ENCODE data around the gene DPYSL5. TPM values are rescaled to one million over a fixed set of nuclear protein-coding genes. Genes with fewer than 3 reads are reported as not detected.

DPYSL5 gene
- total and polyA plus RNA-seq, 2 donors (not counting 1 experiment from before 2014, with no cell fraction given): not detected

DNA sequence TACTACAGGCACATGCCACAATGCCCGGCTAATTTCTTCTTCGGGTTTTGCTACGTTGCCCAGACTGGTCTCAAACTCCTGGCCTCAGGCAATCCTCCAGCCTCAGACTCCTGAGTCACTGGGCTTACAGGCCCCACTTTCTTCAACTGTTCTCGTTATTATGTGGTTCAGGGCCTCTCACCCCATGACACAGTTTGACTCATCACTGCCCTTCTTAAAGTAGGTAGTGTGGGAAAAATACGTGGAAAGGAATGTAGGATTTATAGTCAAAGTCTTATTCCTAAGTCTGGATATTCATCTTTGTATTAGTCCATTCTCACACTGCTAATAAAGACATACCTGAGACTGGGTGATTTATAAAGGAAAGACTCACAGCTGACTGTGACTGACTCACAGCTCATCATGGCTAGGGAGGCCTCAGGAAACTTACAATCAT is 42.7 kb upstream of the DPYSL5 start:
- no peak overlapping the region for H3K9ac ChIP-seq (ENCODE audit: insufficient read depth, low read length)
- no peaks in the 10 kb centered on the region for H3K36me3 ChIP-seq (ENCODE audit: control insufficient read depth, insufficient read depth, low read length)
- H3K4me1 ChIP-seq (ENCODE audit: control insufficient read depth, extremely low read depth, insufficient read depth, low read length): no peaks in the 10 kb centered on the region
- no peaks in the 10 kb centered on the region for H3K9me3 ChIP-seq (ENCODE audit: control insufficient read depth, insufficient read depth, low read depth, low read length)
- H3K4me2 ChIP-seq (ENCODE audit: extremely low read depth, insufficient read depth, low read length): no peak overlapping the region
- H3K79me2 ChIP-seq (ENCODE audit: control insufficient read depth, insufficient read depth, low read length): no peaks in the 10 kb centered on the region
- no peak overlapping the region for H2AFZ ChIP-seq (ENCODE audit: low read length)
- no peaks in the 10 kb centered on the region for H4K20me1 ChIP-seq (ENCODE audit: control insufficient read depth, extremely low read depth, insufficient read depth, low read length)
- TF ChIP-seq, protein P1, sequence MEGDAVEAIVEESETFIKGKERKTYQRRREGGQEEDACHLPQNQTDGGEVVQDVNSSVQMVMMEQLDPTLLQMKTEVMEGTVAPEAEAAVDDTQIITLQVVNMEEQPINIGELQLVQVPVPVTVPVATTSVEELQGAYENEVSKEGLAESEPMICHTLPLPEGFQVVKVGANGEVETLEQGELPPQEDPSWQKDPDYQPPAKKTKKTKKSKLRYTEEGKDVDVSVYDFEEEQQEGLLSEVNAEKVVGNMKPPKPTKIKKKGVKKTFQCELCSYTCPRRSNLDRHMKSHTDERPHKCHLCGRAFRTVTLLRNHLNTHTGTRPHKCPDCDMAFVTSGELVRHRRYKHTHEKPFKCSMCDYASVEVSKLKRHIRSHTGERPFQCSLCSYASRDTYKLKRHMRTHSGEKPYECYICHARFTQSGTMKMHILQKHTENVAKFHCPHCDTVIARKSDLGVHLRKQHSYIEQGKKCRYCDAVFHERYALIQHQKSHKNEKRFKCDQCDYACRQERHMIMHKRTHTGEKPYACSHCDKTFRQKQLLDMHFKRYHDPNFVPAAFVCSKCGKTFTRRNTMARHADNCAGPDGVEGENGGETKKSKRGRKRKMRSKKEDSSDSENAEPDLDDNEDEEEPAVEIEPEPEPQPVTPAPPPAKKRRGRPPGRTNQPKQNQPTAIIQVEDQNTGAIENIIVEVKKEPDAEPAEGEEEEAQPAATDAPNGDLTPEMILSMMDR (conservative IDR thresholded peaks at IDR 0.05 in 1 of 2, IDR thresholded peaks at IDR 0.05 in 1 of 2; ENCODE audit: low read depth in 1 of 2, low read length in 2 of 2): no peak
- no peak for TF ChIP-seq EZH2 (IDR thresholded peaks at IDR 0.05; ENCODE audit: low read length, missing control alignments)
- no peak overlapping the region for H3K27ac ChIP-seq (ENCODE audit: insufficient read depth, low read length)
- H3K4me3 ChIP-seq (replicated peaks in 1 of 4; ENCODE audit: control extremely low read depth in 1 of 4, insufficient read depth in 1 of 4, low read depth in 3 of 4, low read length in 4 of 4): no peak overlapping the region
- DNase-seq (ENCODE audit: low read depth in 2 of 2): peak; percentile 57 to 81
- no peaks in the 10 kb centered on the region for H3K27me3 ChIP-seq (ENCODE audit: control insufficient read depth, insufficient read depth, low read length)

DNA sequence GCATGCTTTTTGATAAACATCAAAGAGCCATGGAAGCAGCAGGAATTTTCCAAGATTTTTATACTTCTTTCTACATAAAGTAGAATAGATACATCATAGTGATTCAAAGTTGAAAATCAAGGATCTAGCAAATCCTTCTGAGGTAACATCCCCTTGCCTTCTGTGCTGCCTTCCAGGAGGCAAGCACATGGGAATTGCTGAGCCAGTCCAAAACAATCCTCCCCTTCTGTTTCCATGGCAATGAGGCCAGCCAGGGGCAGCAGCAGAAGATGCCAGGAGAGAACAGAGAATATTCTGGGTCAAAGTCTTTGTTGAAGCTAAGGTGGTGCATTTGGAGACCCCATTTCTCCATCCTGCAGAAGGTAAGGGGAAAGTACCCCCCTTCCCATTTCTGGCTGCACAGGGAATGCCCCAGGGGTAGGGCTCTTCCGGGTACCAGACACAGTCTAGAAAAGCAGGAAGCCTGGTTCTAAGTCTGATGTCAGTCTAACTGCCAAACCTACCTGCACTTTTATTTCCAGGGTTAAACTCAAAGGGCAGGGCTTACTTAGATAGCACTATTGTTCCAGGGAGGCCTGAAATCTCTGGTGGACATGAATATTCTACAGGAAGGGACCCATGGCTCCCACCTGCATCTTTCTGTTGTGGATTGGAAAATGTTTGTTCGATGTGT is 40.0 kb upstream of the DPYSL5 start:
- Histone ChIP-seq H3K9ac (ENCODE audit: insufficient read depth, low read length) (no peak overlapping the region), H3K79me2 (ENCODE audit: control insufficient read depth, insufficient read depth, low read length) (no peaks in the 10 kb centered on the region), H3K36me3 (ENCODE audit: control insufficient read depth, insufficient read depth, low read length) (no peaks in the 10 kb centered on the region), H3K27ac (ENCODE audit: insufficient read depth, low read length) (no peak overlapping the region), H3K27me3 (ENCODE audit: control insufficient read depth, insufficient read depth, low read length) (peaks cover 3% of the 10 kb centered on the region), H3K9me3 (ENCODE audit: control insufficient read depth, insufficient read depth, low read depth, low read length) (no peaks in the 10 kb centered on the region), H3K4me2 (ENCODE audit: extremely low read depth, insufficient read depth, low read length) (no peak overlapping the region), H3K4me3 (replicated peaks in 1 of 4; ENCODE audit: control extremely low read depth in 1 of 4, insufficient read depth in 1 of 4, low read depth in 3 of 4, low read length in 4 of 4) (no peak overlapping the region), H2AFZ (ENCODE audit: low read length) (no peak overlapping the region), H3K4me1 (ENCODE audit: control insufficient read depth, extremely low read depth, insufficient read depth, low read length) (no peaks in the 10 kb centered on the region), H4K20me1 (ENCODE audit: control insufficient read depth, extremely low read depth, insufficient read depth, low read length) (no peaks in the 10 kb centered on the region)
- peak; percentile 11 to 20 for DNase-seq (ENCODE audit: low read depth in 2 of 2)
- no peak for TF ChIP-seq EZH2 (IDR thresholded peaks at IDR 0.05; ENCODE audit: low read length, missing control alignments)
- TF ChIP-seq, protein P1 (conservative IDR thresholded peaks at IDR 0.05 in 1 of 2, IDR thresholded peaks at IDR 0.05 in 1 of 2; ENCODE audit: low read depth in 1 of 2, low read length in 2 of 2): no peak

DNA sequence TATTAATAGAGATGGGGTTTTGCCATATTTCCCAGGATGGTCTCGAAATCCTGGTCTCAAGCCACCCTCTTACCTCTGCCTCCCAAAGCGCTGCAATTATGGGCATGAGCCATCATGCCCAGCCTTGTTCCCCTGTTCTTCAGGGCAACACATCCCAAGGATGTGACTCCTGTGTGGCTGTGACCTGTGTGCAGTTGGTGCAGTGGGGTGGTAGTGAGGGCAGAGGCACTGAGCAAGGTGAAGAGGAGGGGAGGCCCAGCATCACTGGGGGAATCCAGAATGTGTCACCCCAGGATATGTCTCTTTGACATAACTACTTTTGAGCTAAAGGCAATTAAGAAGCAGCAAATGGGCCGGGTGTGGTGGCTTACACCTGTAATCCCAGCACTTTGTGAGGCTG is 38.7 kb upstream of the DPYSL5 start:
- Histone ChIP-seq H2AFZ (ENCODE audit: low read length) (no peak overlapping the region), H4K20me1 (ENCODE audit: control insufficient read depth, extremely low read depth, insufficient read depth, low read length) (no peaks in the 10 kb centered on the region), H3K27ac (ENCODE audit: insufficient read depth, low read length) (no peak overlapping the region), H3K27me3 (ENCODE audit: control insufficient read depth, insufficient read depth, low read length) (peaks cover 3% of the 10 kb centered on the region), H3K4me2 (ENCODE audit: extremely low read depth, insufficient read depth, low read length) (no peak overlapping the region), H3K36me3 (ENCODE audit: control insufficient read depth, insufficient read depth, low read length) (no peaks in the 10 kb centered on the region), H3K9me3 (ENCODE audit: control insufficient read depth, insufficient read depth, low read depth, low read length) (no peaks in the 10 kb centered on the region), H3K9ac (ENCODE audit: insufficient read depth, low read length) (no peak overlapping the region), H3K4me1 (ENCODE audit: control insufficient read depth, extremely low read depth, insufficient read depth, low read length) (no peaks in the 10 kb centered on the region), H3K79me2 (ENCODE audit: control insufficient read depth, insufficient read depth, low read length) (no peaks in the 10 kb centered on the region), H3K4me3 (replicated peaks in 1 of 4; ENCODE audit: control extremely low read depth in 1 of 4, insufficient read depth in 1 of 4, low read depth in 3 of 4, low read length in 4 of 4) (no peak overlapping the region)
- DNase-seq (ENCODE audit: low read depth in 2 of 2): no peak
- no peak for TF ChIP-seq EZH2 (IDR thresholded peaks at IDR 0.05; ENCODE audit: low read length, missing control alignments)
- TF ChIP-seq, protein P1 (conservative IDR thresholded peaks at IDR 0.05 in 1 of 2, IDR thresholded peaks at IDR 0.05 in 1 of 2; ENCODE audit: low read depth in 1 of 2, low read length in 2 of 2): no peak
